ENCODE measurements around the gene SDK1. TPM values are rescaled to one million over a fixed set of nuclear protein-coding genes. Genes with fewer than 3 reads are reported as not detected.
"Not testable (repeated sequence)": the region's sequence is repeated elsewhere in the genome, so short reads cannot be mapped to it uniquely, and the experiment has no call there.

SDK1 gene
- total RNA-seq, 1 donor from 2014 or later: 7.5 TPM

DNA sequence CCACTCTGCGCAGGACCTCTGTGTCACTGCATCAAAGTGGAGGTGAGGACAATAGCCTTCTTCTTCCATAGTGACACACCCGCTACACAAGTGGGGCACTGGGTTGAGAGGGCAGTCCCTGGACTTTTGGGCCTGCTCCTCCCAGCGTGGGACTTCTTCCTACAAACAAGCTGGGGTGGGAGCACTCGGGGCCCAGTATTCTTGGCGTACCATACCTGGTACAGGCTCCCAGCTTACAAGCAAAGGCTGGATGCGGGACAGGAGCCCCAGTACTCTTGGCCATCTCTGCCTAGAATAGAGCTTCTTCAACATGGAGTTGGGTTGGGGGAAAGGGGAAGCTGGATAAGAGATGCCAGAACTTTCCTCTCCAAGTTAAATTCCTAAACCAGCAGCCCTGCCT, 954.3 kb downstream of the SDK1 start:
- no peak for DNase-seq

DNA sequence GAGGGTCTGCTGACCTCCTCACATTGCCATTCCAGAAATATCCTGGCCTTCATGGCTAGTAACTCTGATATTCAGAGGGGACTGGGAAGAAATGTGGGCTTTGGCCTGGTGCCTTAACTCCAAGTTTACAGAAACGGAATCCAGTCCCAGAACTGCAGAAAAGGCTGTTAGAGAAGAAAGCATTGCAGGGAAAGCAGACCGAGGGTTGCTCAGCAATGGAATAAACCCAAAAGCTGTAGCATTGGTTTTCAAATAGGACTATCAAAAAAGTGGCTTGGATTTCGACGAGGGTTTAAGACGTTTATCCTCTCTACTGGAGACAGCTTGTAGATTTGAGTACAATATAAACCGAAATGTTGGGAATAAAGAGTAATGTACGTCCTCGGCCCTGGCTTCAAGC, 955.2 kb downstream of the SDK1 start:
- no peak for DNase-seq

DNA sequence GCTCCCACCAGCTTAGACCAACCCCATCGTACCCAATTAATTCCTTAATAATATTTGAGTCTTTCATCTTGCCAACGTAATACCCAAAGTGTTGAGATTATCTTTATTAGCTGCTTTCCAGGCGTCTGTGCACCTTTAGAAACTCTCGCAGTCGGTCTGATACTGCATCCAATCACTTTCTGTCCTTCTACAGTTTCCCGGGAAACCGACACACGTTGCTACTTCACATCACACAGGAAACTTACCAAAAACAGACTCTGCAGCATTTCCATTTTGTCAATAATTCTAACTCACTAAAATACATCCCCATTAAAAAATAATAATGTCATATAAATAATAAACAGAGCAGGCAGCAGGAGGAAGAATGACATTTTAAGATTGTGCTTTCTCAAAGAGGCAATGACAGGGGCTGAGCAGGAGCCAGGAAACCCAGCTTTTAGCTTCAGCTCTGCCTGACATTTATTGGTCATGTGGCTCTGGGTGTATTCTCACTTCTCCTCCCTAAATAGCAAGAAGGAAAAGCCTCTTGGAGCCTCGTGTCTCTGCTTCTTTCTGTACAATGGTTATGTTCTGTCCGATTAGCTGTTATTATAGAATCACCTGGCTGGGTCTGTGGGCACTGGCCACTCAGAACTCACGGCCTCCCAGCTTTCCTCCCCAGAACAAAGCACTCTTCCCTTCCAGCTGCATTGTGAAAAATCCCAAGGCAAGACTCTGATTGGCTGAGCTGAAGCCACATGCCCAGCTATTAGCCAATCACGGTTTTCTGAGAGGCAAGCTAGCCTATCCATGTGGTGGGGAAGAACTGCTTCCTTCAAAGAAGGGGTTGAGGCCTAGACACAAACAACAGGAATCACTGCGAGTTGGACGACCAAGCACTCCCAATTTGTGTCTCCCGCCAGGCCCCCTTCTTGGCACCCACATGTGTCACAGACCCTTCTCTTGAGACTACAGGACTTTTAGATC, 956.4 kb downstream of the SDK1 start:
- no peak for DNase-seq

DNA sequence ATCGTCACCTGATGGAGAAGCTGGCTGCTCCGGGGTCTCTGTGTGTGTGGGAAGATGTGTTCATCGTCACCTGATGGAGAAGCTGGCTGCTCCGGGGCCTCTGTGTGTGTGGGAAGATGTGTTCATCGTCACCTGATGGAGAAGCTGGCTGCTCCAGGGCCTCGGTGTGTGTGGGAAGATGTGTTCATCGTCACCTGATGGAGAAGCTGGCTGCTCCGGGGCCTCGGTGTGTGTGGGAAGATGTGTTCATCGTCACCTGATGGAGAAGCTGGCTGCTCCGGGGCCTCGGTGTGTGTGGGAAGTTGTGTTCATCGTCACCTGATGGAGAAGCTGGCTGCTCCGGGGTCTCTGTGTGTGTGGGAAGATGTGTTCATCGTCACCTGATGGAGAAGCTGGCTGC, 959.1 kb downstream of the SDK1 start:
- not testable (repeated sequence) for DNase-seq

DNA sequence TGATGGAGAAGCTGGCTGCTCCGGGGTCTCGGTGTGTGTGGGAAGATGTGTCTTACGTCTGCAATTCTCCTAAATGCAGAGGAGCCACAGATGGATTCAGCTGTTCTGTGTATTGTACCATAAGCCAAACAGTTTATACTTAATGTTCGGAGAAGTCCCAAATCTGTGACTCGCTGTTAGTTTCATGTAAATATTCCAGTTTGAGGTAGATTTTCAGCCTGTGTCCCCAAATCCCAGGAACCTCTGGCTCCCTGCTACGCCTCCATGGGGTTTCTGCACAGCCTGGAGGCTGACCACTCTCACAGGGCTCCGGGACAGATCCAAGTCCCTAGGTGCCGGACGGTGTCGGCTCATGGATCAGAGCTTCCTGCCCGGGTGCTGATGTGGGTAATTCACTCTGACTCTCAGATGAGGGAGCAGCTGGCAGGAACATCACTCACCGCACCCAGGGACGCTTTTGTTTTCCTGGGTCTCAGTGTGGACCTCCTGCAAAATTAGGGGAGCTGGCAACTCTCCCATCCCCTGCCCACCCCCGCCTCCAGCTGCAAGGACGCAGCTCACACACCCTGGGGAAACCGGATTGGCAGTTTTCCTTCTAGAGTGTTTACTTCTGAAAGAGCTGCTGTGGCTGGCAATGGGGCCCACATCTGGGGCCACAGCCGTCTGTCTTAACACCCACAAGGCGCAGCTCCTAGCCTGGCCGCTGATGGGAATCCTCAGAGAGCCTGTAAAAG, 960.0 kb downstream of the SDK1 start:
- no peak for DNase-seq

DNA sequence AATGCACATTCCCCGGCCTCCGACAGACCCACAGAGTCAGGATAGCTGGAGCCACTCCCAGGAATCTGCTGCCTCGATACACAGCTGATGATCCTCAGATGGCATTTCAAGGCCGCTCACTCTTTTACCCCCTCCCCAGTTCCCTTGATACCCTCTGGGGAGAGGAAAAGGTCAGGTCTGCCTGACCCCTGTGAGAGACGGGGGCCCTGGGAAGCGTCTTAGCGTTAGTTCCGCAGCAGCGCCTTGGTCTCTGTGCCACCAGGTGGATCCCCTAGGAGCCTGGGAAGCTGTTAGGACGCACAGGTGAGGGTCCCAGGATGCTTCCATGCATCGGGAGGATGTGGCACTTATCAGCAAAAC, 960.5 kb downstream of the SDK1 start:
- DNase-seq: no peak

DNA sequence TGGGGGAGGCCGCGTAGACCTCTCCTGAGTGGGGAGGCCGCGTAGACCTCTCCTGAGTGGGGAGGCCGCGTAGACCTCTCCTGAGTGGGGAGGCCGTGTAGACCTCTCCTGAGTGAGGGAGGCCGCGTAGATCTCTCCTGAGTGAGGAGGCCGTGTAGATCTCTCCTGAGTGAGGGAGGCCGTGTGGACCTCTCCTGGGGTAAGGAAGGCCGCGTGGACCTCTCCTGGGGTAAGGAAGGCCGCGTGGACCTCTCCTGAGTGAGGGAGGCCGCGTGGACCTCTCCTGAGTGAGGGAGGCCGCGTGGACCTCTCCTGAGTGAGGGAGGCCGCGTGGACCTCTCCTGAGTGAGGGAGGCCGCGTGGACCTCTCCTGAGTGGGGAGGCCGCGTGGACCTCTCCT, 963.2 kb downstream of the SDK1 start:
- not testable (repeated sequence) for DNase-seq

DNA sequence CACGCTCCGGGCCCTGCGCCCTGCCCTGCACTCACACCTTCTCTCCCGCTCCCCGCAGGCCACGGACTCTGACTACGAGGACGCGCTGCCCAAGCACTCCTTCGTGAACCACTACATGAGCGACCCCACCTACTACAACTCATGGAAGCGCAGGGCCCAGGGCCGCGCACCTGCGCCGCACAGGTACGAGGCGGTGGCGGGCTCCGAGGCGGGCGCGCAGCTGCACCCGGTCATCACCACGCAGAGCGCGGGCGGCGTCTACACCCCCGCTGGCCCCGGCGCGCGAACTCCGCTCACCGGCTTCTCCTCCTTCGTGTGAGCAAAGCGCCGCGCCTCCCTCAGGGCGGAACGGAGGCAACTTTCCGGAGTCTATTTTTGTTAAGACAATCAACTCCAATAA, 964.0 kb downstream of the SDK1 start:
- DNase-seq: no peak

DNA sequence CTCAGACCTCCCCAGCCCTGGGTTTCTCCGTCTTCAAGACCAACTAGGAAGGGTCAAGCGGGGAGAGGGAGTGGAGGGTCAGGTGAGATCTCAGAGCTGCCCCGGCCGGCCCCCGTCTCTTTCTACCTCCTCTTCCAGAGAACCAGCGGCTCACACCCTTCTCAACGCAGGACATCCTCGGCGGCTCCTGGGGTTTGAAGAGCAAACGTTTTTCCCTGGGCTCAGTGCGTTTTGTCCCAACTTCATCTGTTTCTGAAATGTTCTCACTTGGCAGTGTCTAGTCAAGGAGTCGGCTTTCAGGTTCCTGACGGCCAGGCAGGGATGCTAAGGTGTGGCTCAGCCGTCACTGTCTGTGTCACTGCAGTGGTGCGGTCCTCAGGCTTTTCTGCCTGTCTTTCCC, 964.6 kb downstream of the SDK1 start:
- no peak for DNase-seq

DNA sequence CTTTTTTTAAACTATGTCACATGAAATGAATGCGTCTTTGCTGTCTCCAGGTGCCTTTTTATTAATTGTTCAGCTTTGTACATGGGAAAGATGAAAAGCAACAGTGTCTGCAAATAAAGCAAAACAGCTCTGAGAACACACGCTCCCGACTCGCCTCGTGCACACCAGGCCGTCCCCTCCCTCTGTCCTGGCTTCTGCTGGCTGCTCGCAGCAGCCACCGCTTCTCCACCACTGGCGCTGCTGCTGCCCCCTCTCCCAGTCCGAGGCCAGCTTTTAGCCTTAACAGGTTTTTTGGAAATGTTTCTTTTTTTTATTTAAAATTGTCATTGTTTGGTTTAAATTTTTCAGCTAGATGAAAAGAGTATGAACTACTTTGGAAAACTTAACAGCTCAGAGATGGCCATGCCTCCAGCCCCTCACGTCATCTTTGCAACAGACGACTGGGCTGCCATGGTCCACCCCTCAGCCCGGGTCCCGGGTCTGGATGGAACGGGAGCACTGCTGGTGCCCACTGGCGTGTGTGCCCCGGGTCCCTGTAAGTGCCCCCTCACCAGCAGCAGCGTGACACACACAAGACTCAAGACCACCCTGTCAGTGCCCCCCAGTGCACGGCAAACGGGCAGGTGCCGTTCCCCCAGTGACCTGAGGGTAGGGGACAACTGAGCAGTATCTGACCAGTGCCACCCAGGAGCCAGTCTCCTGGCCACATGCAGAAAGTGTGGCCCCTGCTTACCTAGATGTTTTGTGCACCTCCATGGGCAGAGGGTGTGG, 965.4 kb downstream of the SDK1 start:
- no peak for DNase-seq

DNA sequence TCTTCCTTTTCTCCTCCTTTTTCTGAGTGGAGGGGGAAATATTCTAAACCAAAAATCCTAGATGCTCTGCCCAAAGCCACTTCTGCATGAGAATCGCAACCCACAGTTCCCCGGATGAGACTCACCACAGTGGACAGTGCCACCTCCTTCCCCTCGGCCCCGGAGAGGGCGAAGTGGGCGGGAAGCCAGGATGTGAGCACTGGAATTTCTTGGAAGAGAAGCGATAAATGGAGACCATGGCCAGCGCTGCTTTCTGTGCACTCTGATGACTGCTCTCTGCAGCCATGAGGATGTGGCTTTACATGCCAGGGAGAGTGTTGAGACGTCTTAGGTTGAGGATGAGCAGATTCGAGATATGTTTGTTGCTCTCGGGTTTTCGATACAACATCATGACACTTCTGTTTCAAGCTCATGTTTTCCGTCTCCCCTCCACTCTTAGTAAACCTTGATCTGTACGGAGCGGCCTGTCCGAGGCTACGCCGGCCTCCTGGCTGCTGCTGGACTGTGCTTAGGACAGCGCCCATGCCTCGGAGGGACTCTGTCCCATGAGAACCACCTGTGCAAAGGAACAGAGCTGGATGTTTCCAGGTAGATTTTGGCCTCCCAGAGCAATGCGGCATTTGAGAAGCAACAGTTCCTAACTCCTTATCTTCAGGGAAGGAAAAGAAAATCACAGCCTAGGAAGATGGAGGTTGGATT, 966.4 kb downstream of the SDK1 start:
- DNase-seq: no peak

DNA sequence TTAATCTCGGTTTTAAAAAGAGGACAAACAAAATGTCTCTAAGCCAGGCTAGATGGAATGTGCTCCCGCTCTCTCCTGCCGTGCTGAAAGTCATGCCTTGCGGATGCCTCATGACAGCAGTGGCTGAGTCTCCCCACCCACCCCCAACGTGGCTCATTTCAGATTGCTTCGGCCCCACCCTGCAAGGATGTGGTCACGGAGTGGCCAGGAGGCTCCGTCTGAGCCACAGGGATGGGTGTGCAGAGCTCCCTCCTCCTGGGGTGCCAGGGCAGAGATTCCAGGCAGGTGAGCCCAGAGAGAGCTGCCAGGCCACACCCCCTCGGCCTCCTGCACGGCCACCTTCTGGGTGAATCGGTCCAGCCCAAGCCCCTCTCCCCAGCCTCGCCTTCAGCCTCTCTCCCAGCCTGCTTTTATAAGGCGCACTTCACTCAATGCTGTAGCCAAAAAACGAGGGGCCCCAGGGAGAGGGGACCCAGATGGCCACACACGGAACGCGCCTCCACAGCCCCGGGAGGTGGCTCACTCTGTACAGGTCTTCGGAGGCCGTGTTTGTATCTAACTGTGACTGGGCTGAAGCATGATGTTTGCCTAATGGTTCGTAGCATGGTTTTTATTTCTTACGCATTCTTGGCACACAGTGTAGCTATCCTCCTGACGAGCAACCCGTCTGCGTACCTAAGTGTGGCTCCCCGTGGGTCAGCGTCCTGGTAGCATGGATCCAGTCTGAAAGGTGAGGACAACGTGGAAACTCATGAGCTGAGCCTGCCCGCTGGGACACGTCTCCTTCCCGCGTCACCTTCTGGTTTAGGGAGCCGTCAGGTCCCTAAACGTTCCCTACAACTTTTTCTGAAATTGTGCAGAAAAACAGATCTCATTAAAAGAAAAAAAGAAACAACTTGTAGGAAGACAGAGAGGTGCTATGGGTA, 967.3 kb downstream of the SDK1 start:
- no peak for DNase-seq

DNA sequence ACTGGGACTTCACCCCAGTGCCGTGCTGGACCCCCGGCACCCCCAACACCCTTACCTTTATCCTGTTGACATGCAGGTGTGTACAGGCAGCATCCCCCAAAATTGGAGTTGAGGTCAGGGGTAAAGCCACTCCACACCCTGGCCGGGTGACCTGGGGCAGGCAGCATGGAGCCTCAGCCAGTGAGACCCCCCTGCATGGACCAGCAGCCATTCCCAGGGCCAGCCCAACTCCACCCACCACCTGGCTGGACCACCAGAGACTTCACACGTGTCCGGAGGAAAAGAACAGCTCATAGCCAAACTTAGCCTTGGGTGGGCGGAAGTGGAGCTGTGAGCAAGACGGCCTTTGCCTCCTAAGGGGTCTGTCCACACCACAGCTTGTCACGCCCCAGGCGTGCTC, 968.0 kb downstream of the SDK1 start:
- DNase-seq: no peak

DNA sequence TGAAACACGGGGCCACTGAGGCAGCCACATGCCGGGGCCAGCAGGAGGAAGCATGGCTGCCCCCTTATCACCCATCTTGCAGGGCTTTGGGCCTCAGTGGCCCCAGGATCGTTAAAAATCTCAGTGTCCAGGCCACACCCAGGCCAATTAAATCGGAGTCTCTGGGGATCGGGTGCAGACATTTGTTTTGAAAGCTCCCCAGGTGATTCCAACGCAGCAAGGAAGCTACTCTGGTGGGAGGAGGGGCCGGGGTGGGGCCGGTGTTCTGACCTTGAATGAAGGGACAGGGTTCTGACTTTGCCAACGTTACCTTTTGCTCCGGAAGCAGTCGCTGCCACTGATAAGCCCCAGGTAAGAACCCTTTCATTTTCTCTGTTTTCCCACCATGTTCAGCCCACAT, 968.7 kb downstream of the SDK1 start:
- no peak for DNase-seq

DNA sequence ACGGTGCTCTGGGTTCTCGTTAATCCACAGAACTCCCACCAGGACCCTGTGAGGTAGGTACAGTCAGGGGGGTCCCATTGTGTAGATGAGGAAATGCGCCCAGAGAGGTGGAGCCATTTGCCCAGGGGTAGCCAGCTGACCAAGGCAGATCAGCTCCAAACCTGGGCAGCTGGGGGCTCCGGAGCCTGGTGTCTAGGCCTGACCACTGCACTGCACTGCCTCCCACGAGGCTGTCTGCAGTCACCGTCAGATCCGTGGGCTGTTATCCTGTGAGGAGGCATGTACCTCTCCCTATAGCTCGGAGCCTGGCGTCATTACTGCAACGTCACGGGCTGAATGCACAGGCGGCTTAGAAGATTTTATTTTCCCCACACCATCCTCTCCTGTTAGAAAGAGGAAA, 969.2 kb downstream of the SDK1 start:
- no peak for DNase-seq

DNA sequence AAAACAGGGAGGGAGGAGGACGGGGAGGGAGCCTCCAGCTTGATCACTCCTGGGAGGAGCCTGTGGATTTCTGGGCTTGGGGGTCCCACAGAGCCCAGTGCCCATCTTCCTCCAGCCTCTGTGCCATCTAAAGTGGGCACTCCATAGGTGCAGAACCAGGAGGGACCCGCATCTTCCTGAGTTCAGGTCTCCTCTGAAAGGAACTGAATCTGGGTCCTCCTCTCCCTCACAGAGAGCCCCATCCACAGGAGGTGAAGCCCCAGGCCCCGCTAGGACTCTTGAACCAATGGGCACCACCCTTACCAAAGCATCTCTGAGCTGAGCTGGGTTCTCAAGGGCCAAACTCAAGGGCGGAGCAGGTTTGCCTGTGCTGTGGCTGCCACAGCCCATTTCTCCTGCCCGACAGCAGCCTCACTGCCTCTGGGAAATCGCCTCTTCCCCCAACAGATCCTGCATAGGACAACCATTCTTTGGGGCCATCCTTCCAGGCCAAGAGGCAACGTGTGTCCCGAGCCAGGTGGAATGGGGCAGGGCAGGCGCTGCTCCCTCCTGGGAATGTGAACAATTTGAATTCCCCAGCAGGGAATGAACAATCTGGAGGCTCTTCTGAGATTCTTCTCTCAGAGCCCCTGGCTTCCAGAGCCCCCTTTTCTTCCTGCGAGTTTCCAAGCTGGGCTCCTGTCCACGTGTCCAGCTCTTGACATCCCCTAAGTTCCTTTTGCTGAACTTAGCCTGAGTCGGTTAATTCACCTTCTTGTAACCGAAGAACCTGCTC, 970.1 kb downstream of the SDK1 start:
- no peak for DNase-seq

DNA sequence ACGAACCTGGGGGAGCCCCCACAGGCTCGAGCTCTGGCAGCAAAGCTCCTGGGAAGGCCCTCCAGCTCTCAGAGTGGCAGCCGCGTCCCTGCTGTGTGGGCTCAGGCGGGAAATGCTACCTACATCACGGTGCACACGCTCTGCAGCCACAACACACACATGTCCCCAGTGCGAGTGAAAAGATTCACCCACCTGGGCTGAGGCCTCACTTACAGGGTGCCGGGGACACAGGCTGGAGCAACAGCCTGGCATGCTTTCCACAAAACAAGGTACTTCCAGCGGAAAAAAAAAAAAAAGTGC, 970.6 kb downstream of the SDK1 start:
- DNase-seq: no peak

DNA sequence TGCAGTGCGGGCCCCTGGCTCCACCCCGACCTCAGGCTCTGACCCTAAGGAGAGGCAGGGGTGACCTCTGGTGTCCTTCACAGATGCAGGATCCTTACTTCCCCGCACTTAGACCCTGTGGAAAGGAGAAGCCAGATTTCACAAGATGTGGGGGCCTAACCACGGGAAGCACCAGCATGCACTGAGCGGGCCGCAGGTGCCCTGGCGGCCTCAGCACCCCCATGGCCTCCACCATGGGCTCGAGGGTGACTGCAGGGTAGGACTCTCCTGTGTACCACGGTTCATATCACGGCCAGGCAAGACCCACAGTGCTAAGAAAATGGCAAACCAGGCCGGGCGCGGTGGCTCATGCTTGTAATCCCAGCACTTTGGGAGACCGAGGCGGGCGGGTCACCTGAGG, 971.1 kb downstream of the SDK1 start:
- no peak for DNase-seq

DNA sequence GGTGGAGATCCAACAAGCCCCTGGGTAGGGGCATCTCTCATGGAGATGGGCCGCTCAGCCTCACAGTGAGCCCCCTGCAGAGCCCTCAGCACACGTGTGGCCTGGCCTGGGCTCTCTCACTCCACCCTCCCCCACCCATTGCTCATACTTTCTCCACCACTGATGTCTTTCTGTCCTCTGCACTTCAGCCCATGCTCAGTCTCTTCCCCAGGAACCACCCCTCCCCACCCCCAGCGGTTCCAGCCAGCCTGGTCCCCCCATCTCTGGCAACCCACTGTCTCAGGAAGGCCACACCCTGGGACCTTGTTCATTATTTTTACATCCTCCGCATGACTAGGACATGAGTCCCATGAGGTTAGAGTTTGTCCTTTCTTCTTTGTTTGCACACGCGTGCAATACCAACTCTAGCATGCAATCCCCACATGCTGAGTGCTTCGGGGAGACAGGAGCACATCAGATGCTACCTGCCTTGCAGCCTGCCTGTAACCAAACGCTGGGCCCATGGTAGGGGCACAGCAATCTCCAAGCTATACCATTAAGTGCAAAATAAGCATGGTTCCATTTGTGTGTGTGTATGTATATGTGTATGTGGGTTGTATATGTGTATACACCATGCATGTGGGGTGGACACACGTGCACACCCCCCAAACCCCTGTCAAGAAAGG, 972.6 kb downstream of the SDK1 start:
- DNase-seq: no peak

DNA sequence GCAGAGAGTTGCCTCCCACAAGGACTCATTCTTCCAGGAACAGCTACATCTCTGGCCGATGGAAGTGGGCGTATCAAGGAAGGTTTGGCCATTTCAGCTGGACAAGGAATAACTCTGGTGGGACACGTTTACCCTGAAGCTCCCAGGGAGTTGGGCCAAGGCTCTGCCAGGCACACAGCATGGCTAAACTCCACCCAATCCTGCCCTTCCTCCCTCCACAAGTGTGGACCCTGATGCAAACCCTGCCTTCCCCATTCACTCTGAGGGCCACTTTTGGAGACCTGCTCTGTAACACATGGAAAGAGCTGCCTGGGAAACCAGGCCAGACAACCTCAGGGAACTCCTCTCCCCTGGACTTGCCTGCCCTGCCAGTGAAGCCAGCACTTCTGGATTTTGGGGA, 973.2 kb downstream of the SDK1 start:
- DNase-seq: no peak
